H9 (cell line): ENCODE data around the gene ANP32E. TPM values are rescaled to one million over a fixed set of nuclear protein-coding genes. Genes with fewer than 3 reads are reported as not detected.
A peak's percentile ranks its signal among the peaks of the same experiment; 100 is the strongest.

ENCODE experiments used
- DNase-seq: peaks from one replicate; pipeline ENCODE4 v3.0.0-alpha.2; 2017
- H2AFZ ChIP-seq: one replicate; pipeline ENCODE4 v1.6.1; 2013; ENCODE audit warnings: mild to moderate bottlenecking, low read length, control low read depth, moderate library complexity
- H2AK5ac ChIP-seq: 2 replicates; pipeline ENCODE4 v1.6.1; 2013; ENCODE audit warnings: low read length, control low read depth, mixed read lengths; ENCODE audit not compliant: insufficient read length
- H2BK120ac ChIP-seq: one replicate; pipeline ENCODE4 v1.6.1; 2013; ENCODE audit warnings: low read depth, mild to moderate bottlenecking, low read length, control low read depth, inconsistent platforms; ENCODE audit not compliant: poor library complexity, severe bottlenecking
- H2BK12ac ChIP-seq: 2 replicates; pipeline ENCODE4 v1.6.1; 2013; ENCODE audit warnings: low read length, control low read depth, mixed read lengths, low read depth; ENCODE audit not compliant: insufficient read length
- H2BK15ac ChIP-seq: 2 replicates; pipeline ENCODE4 v1.6.1; 2013; ENCODE audit warnings: low read depth, low read length, control low read depth
- H2BK20ac ChIP-seq: one replicate; pipeline ENCODE4 v1.6.1; 2013; ENCODE audit warnings: low read depth, mild to moderate bottlenecking, low read length, control low read depth, inconsistent platforms; ENCODE audit not compliant: poor library complexity, severe bottlenecking
- H2BK5ac ChIP-seq: 2 replicates; pipeline ENCODE4 v1.6.1; 2013; ENCODE audit warnings: low read length, control low read depth, mixed read lengths; ENCODE audit not compliant: insufficient read length
- H3K14ac ChIP-seq: 2 replicates; pipeline ENCODE4 v1.6.1; 2013; ENCODE audit warnings: low read length, control low read depth; ENCODE audit not compliant: insufficient read depth
- H3K18ac ChIP-seq: 2 replicates; pipeline ENCODE4 v1.6.1; 2013; ENCODE audit warnings: low read depth, mild to moderate bottlenecking, mixed read lengths, low read length, control low read depth; ENCODE audit not compliant: insufficient read length
- H3K23ac ChIP-seq: 2 replicates; pipeline ENCODE4 v1.6.1; 2013; ENCODE audit warnings: low read length, control low read depth, mixed read lengths, low read depth; ENCODE audit not compliant: insufficient read length
- H3K23me2 ChIP-seq: 2 replicates; pipeline ENCODE4 v1.6.1; 2013; ENCODE audit warnings: low read depth, mild to moderate bottlenecking, mixed read lengths, low read length, control low read depth; ENCODE audit not compliant: insufficient read length, poor library complexity, severe bottlenecking
- H3K27ac ChIP-seq: 2 replicates; pipeline ENCODE4 v1.5.1; 2013; ENCODE audit warnings: low read length, control low read depth, mixed read lengths, low read depth; ENCODE audit not compliant: insufficient read length
- H3K27me3 ChIP-seq: 2 replicates; pipeline ENCODE4 v1.6.1; 2013; ENCODE audit warnings: low read length, control low read depth, inconsistent platforms; ENCODE audit not compliant: insufficient read depth
- H3K4ac ChIP-seq: 2 replicates; pipeline ENCODE4 v1.6.1; 2013; ENCODE audit warnings: low read depth, mild to moderate bottlenecking, control low read depth, inconsistent platforms, low read length, moderate library complexity
- H3K4me1 ChIP-seq: 2 replicates; pipeline ENCODE4 v1.6.1; 2013; ENCODE audit warnings: low read length, control low read depth, inconsistent platforms; ENCODE audit not compliant: insufficient read depth
- H3K4me2 ChIP-seq: 2 replicates; pipeline ENCODE4 v1.6.1; 2013; ENCODE audit warnings: low read length, control low read depth, mixed read lengths; ENCODE audit not compliant: insufficient read length, insufficient read depth
- H3K56ac ChIP-seq: 2 replicates; pipeline ENCODE4 v1.6.1; 2013; ENCODE audit warnings: low read depth, mild to moderate bottlenecking, mixed read lengths, low read length, control low read depth; ENCODE audit not compliant: insufficient read length
- H3K79me1 ChIP-seq: 2 replicates; pipeline ENCODE4 v1.6.1; 2013; ENCODE audit warnings: low read depth, mild to moderate bottlenecking, moderate library complexity, low read length, control low read depth, inconsistent platforms; ENCODE audit not compliant: insufficient read depth, poor library complexity, severe bottlenecking
- H3K79me2 ChIP-seq: 2 replicates; pipeline ENCODE4 v1.6.1; 2013; ENCODE audit warnings: low read length, control low read depth, inconsistent platforms; ENCODE audit not compliant: insufficient read depth
- H3K9ac ChIP-seq: 2 replicates; pipeline ENCODE4 v1.6.1; 2013; ENCODE audit warnings: low read length, control low read depth, mixed read lengths; ENCODE audit not compliant: insufficient read length; ENCODE audit errors: extremely low read depth
- H3K9me3 ChIP-seq: one replicate; pipeline ENCODE4 v1.6.1; 2013; ENCODE audit warnings: low read depth, low read length, inconsistent platforms; ENCODE audit not compliant: control insufficient read depth
- H3T11ph ChIP-seq: one replicate; pipeline ENCODE4 v1.6.1; 2013; ENCODE audit warnings: mild to moderate bottlenecking, low read length, control low read depth, inconsistent platforms
- H4K20me1 ChIP-seq: one replicate; pipeline ENCODE4 v1.6.1; 2013; ENCODE audit not compliant: control insufficient read depth, insufficient read length, insufficient read depth
- H4K5ac ChIP-seq: 2 replicates; pipeline ENCODE4 v1.6.1; 2013; ENCODE audit warnings: low read depth, mild to moderate bottlenecking, mixed read lengths, low read length, control low read depth; ENCODE audit not compliant: insufficient read length
- H4K8ac ChIP-seq: replicated peaks from 2 replicates; pipeline ENCODE4 v1.6.1; 2013; ENCODE audit warnings: low read length, control low read depth, mixed read lengths, low read depth; ENCODE audit not compliant: insufficient read length
- H4K91ac ChIP-seq: 2 replicates; pipeline ENCODE4 v1.6.1; 2013; ENCODE audit warnings: low read depth, mild to moderate bottlenecking, moderate library complexity, mixed read lengths, low read length, control low read depth; ENCODE audit not compliant: insufficient read length
- H3K27ac Mint-ChIP-seq, 3 experiments: 2 replicates in 2 of 3; 3 replicates in 1 of 3; pipeline ENCODE4 v1.8.0; 2020 to 2021; ENCODE audit warnings: mixed read lengths in 3 of 3, mild to moderate bottlenecking in 1 of 3, moderate library complexity in 1 of 3
- H3K27me3 Mint-ChIP-seq: 2 replicates; pipeline ENCODE4 v1.8.0; 2021; ENCODE audit warnings: low read depth, mild to moderate bottlenecking, moderate library complexity, mixed read lengths
- H3K36me3 Mint-ChIP-seq, 3 experiments: 2 replicates in 2 of 3; 3 replicates in 1 of 3; pipeline ENCODE4 v1.8.0; 2020 to 2021; ENCODE audit warnings: low read depth in 3 of 3, mixed read lengths in 3 of 3; ENCODE audit not compliant: insufficient read depth in 1 of 3
- H3K4me1 Mint-ChIP-seq, 2 experiments: 2 replicates each; pipeline ENCODE4 v1.8.0; 2020; ENCODE audit warnings: mixed read lengths in 2 of 2
- H3K4me3 Mint-ChIP-seq, 2 experiments: 2 replicates in 1 of 2; 3 replicates in 1 of 2; pipeline ENCODE4 v1.8.0; 2020 to 2021; ENCODE audit warnings: mild to moderate bottlenecking in 2 of 2, mixed read lengths in 2 of 2, moderate library complexity in 1 of 2
- H3K9me3 Mint-ChIP-seq, 2 experiments: 2 replicates in 1 of 2; 3 replicates in 1 of 2; pipeline ENCODE4 v1.8.0; 2020; ENCODE audit warnings: mild to moderate bottlenecking in 2 of 2, mixed read lengths in 2 of 2, moderate library complexity in 1 of 2
- WGBS: extraction: QIAGEN DNeasy Blood & Tissue Kit; methylation state at CpG from one replicate; pipeline ENCODE4 v1.1.7; 2013; ENCODE audit warnings: missing lambda C conversion rate, low lambda C conversion rate, mixed read lengths; ENCODE audit not compliant: insufficient read length; ENCODE audit errors: extremely low coverage; 5-methylcytosine and 5-hydroxymethylcytosine counted together
- total RNA-seq: library from RNA; stranded (reverse); gene quantifications from 2 replicates; pipeline ENCODE4 v1.2.1, GENCODE V29; 2021
- TF ChIP-seq, protein P1 (sequence below): fragments of 200-600 bp; sonication (generic); conservative IDR thresholded peaks from 3 replicates; pipeline ENCODE4 v1.8.0; 2021; ENCODE audit warnings: antibody characterized with exemption, mild to moderate bottlenecking

ANP32E gene
- total RNA-seq, 1 experiment from 2014 or later: 106 TPM

DNA sequence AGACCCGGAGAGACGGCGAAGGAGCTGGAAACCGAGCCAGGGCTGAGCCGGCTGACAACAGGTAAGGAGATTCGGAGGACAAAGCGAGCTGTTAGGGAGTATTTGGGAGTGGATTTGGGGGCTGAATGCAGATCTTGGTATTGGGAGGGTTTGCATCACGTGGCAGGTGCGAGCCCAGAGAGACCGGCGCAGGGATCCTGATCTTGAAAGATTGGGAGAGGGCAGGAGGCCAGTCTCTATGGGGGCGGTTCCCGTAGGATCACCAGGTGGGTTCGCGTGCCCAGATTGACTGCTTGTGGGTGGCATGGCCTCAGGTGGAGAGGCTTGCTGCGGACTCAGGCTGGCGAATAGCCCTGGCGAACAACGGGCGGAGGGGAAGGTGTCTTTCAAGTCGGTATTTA, 46.6 kb upstream of the ANP32E start:
- H2BK120ac ChIP-seq: no peak overlapping the region
- H3K9me3 ChIP-seq: no peaks in the 10 kb centered on the region
- no peak overlapping the region for H2AFZ ChIP-seq
- H3K23me2 ChIP-seq: peaks cover 17% of the 10 kb centered on the region
- H3K27me3 Mint-ChIP-seq: peaks cover 18% of the 10 kb centered on the region
- H4K8ac ChIP-seq: no peak overlapping the region
- peaks cover 3% of the 10 kb centered on the region for H4K20me1 ChIP-seq
- H3K9me3 Mint-ChIP-seq: no peaks in the 10 kb centered on the region; a peak in 2 of 5 replicates
- H3K27me3 ChIP-seq: no peaks in the 10 kb centered on the region
- no peak overlapping the region for H2AK5ac ChIP-seq
- H3K23ac ChIP-seq: no peak overlapping the region
- no peak overlapping the region for H2BK12ac ChIP-seq
- H3K27ac Mint-ChIP-seq: peak overlapping the region; percentile 88 to 98 (median 95)
- H3T11ph ChIP-seq: no peak overlapping the region
- H3K4ac ChIP-seq: no peak overlapping the region
- peaks cover 8 to 40% (median 30%) of the 10 kb centered on the region in 3 experiments for H3K36me3 Mint-ChIP-seq
- no peaks in the 10 kb centered on the region for H3K79me2 ChIP-seq
- TF ChIP-seq, protein P1, sequence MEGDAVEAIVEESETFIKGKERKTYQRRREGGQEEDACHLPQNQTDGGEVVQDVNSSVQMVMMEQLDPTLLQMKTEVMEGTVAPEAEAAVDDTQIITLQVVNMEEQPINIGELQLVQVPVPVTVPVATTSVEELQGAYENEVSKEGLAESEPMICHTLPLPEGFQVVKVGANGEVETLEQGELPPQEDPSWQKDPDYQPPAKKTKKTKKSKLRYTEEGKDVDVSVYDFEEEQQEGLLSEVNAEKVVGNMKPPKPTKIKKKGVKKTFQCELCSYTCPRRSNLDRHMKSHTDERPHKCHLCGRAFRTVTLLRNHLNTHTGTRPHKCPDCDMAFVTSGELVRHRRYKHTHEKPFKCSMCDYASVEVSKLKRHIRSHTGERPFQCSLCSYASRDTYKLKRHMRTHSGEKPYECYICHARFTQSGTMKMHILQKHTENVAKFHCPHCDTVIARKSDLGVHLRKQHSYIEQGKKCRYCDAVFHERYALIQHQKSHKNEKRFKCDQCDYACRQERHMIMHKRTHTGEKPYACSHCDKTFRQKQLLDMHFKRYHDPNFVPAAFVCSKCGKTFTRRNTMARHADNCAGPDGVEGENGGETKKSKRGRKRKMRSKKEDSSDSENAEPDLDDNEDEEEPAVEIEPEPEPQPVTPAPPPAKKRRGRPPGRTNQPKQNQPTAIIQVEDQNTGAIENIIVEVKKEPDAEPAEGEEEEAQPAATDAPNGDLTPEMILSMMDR: no peak
- H3K18ac ChIP-seq: peak overlapping the region; percentile 80
- H4K5ac ChIP-seq: no peak overlapping the region
- H3K4me2 ChIP-seq: peak overlapping the region; percentile 75
- H4K91ac ChIP-seq: no peak overlapping the region
- H3K56ac ChIP-seq: no peak overlapping the region
- no CpG with 5 or more reads among the region's 21 CpGs for WGBS
- peak overlapping the region; percentile 87; the same call in 1 of the 2 replicates for H3K14ac ChIP-seq
- no peak overlapping the region for H2BK15ac ChIP-seq
- H2BK5ac ChIP-seq: no peak overlapping the region
- no peak for DNase-seq
- no peaks in the 10 kb centered on the region for H3K4me1 ChIP-seq
- peak overlapping the region; percentile 74 for H3K9ac ChIP-seq
- H3K79me1 ChIP-seq: no peaks in the 10 kb centered on the region
- H3K4me3 Mint-ChIP-seq: peak overlapping the region; percentile 84 to 95
- no peak overlapping the region for H3K27ac ChIP-seq
- peaks cover 22 to 27% of the 10 kb centered on the region in 2 experiments for H3K4me1 Mint-ChIP-seq
- H2BK20ac ChIP-seq: no peak overlapping the region
